NCI-H1105 (cell line): Measurements from ENCODE around the gene PITPNM3.
"Not testable (repeated sequence)": the region's sequence is repeated elsewhere in the genome, so short reads cannot be mapped to it uniquely, and the experiment has no call there.

Experiments
- DNase-seq: peaks from one replicate; lab custom pipeline; 2025; lab: John Stamatoyannopoulos, UW

Gene PITPNM3

GRCh38 chr17:6556121-6557039 lies at the start of gene PITPNM3:
TSS of gene PITPNM3 (minus strand) at chr17:6556555. CDS start at chr17:6556406, 149 bp downstream.
- no peak for DNase-seq

GRCh38 chr17:6605142-6605541 lies 48.8 kb upstream of the PITPNM3 start:
- no peak for DNase-seq

- peak; percentile 11 for DNase-seq
Observed at GRCh38 chr17:6603744-6604325, 47.5 kb upstream of the PITPNM3 start.

GRCh38 chr17:6602141-6602540 lies 45.8 kb upstream of the PITPNM3 start:
- no peak for DNase-seq

- no peak for DNase-seq
Observed at GRCh38 chr17:6599364-6599763, 43.0 kb upstream of the PITPNM3 start.

GRCh38 chr17:6597727-6598126 lies 41.4 kb upstream of the PITPNM3 start:
- DNase-seq: no peak

GRCh38 chr17:6596941-6597340 lies 40.6 kb upstream of the PITPNM3 start:
- DNase-seq: no peak

- no peak for DNase-seq
Observed at GRCh38 chr17:6596511-6596910, 40.2 kb upstream of the PITPNM3 start.

GRCh38 chr17:6596081-6596480 lies 39.7 kb upstream of the PITPNM3 start:
- no peak for DNase-seq

GRCh38 chr17:6593371-6593770 lies 37.0 kb upstream of the PITPNM3 start:
- not testable (repeated sequence) for DNase-seq

GRCh38 chr17:6592173-6592572 lies 35.8 kb upstream of the PITPNM3 start:
- no peak for DNase-seq

- no peak for DNase-seq
Observed at GRCh38 chr17:6591599-6592158, 35.3 kb upstream of the PITPNM3 start.

GRCh38 chr17:6589266-6589946 lies 33.1 kb upstream of the PITPNM3 start:
- no peak for DNase-seq

- no peak for DNase-seq
Observed at GRCh38 chr17:6588165-6588564, 31.8 kb upstream of the PITPNM3 start.

GRCh38 chr17:6587310-6587709 lies 31.0 kb upstream of the PITPNM3 start:
- no peak for DNase-seq

GRCh38 chr17:6583411-6583810 lies 27.1 kb upstream of the PITPNM3 start:
- no peak for DNase-seq

GRCh38 chr17:6580625-6581024 lies 24.3 kb upstream of the PITPNM3 start:
- no peak for DNase-seq

- DNase-seq: no peak
Observed at GRCh38 chr17:6578491-6578890, 22.1 kb upstream of the PITPNM3 start.

- DNase-seq: no peak
Observed at GRCh38 chr17:6577686-6578263, 21.4 kb upstream of the PITPNM3 start.

- no peak for DNase-seq
Observed at GRCh38 chr17:6576038-6576785, 19.9 kb upstream of the PITPNM3 start.

GRCh38 chr17:6575596-6575988 lies 19.2 kb upstream of the PITPNM3 start:
- no peak for DNase-seq
